Right kidney (tissue), 1 donor: ENCODE data around the gene GOLGA6L10.
"Not testable (repeated sequence)": the region's sequence is repeated elsewhere in the genome, so short reads cannot be mapped to it uniquely, and the experiment has no call there.

Experiments used
- DNase-seq: peaks from one replicate; pipeline ENCODE4 v3.0.0-alpha.2; 2016

Gene GOLGA6L10

DNA sequence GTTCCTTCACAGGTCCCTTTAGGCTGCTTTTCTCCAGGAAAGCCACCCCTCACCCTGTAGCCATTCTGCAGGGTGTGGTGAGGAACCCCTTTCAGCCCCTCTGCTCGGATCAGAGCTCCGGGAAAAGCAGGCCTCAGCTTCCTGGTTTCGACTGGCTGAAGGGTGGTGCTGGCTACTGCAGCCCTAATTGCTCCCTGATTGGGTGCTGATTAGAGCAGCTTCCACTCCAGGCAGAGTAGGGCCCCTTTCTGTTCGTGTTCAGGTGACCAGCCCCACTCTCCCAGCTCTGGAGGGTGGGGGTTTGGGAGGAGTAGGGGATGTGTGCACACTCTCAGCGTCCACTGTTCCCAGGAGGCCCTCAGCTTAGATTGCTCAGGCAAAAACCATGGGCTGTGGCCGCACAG lies 49.8 kb downstream of the GOLGA6L10 start:
- not testable (repeated sequence) for DNase-seq

DNA sequence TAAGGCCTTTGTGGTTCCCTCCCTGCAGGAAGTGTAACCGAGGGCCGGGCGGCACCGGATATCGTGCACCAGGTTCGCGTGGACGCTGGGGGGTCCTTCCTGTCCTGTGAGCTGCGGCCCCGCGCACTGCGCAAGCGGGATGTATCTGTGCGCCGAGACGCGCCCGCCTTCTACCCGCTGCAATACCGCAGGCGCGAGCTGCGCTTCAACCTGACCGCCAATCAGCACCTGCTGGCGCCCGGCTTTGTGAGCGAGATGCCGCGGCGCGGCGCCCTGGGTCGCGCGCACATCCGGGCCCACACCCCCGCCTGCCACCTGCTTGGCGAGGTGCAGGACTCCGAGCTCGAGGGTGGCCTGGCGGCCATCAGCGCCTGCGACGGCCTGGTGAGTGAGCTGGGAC lies 50.8 kb downstream of the GOLGA6L10 start:
- DNase-seq: peak; percentile 49

DNA sequence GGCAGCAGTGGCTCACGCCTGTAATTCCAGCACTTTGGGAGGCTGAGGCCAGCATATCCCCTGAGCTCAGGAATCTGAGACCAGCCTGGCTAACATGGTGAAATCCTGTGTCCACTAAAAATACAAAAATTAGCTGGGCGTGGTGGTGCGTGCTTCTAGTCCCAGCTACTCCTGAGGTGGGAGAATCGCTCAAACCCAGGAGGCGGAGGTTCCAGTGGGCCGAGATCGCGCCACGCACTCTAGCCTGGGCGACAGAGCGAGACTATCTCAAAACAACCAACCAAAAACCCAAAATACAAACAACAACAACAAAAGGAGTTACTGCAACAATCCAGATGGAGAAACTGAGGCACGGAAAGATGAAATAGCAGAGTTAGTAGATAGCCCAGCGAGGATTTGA lies 51.2 kb downstream of the GOLGA6L10 start:
- no peak for DNase-seq

DNA sequence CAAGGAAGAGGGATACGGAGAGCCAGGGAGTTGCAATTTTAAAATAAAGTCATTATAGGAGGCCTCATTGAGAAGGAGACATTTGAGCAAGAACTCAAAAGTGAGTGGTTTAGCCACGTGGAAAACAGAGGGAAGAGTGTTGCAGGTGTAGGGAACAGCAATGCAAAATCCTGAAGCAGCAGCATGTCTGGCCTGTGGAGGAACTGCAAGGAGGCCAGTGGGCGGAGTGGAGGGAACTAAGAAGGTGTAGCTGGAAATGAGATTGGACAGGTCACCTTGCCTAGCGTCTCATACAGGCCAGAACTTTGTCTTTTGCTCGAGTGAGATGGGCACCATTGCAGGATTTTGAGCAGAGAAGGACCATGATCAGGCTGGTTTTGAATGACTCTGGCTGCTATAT lies 51.7 kb downstream of the GOLGA6L10 start:
- no peak for DNase-seq

DNA sequence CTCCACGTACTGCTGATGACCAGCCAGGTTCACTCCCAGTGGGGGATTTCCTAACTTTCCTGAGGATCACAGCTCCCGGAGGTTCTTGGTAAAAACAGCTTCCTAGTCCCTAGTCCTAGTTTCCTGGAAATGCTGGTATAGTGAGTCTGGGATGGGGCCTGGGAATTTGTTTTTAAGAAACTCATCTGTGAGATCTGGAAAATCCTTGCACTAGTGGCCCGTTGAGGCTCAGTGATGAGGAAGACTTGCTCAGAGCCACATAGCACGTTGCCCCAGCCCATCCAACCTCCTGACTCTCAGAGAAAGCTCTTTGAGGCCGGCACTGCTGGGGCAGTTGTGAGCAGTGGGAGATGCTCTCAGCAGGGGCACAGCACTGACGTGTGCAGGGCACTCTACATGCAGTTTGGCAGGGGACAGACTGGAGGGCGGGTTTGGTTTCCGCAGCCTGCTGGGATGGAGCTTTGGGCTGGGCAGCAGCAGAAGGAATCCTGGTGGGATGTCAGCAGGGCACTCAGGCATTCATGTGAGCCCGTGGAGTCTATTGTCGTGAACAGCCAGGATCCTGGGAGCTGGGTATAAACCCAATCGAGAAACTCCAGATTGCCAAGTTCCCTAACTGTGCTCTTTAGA lies 55.1 kb downstream of the GOLGA6L10 start:
- no peak for DNase-seq

DNA sequence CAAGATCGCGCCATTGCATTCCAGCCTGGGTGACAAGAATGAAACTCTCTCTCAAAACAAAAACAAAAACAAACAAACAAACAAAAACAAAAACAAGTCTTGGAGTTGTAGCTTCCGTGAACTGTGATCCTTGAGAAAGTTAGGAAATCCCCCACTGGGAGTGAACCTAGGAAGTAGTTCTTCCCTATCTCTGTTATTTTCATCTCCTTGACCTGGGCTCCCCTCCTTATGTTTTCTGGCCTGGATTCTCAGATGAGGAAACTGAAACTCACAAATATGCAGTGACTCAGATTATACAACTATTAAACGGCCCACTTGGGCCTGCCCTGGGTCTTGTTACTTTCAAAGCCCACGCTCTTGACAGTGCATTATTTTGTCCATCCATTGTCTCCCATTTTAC lies 57.0 kb downstream of the GOLGA6L10 start:
- DNase-seq: no peak
